H1 (cell line): Measurements from ENCODE around the gene RAB21. TPM values are rescaled to one million over a fixed set of nuclear protein-coding genes. Genes with fewer than 3 reads are reported as not detected.

Experiments used
- CTCF ChIA-PET: fragments of 300-600 bp; sonication (Branson Sonifier 250); formaldehyde crosslinking; loops from one replicate; lab custom pipeline; 2021; ENCODE audit not compliant: partially characterized antibody; lab: Charles Lee
- POLR2A ChIA-PET: fragments of 300-600 bp; sonication (Branson Sonifier 250); formaldehyde crosslinking; loops from one replicate; lab custom pipeline; 2021; ENCODE audit warnings: inconsistent platforms; ENCODE audit not compliant: partially characterized antibody; lab: Charles Lee
- DNase-seq, 2 experiments: peaks; one replicate each; pipeline versions ENCODE4 v3.0.0 to v3.0.0-alpha.2; 2010 to 2022; ENCODE audit warnings: low spot score in 2 of 2, low read depth in 1 of 2, mixed read lengths in 1 of 2
- FAIRE-seq: peaks from 2 replicates; lab custom pipeline; 2011; peaks lifted over from hg19 to GRCh38; lab: Jason Lieb, UNC
- H2AFZ ChIP-seq: 2 replicates; pipeline ENCODE4 v1.8.1; 2012; ENCODE audit warnings: low read length, inconsistent platforms
- H2AK5ac ChIP-seq: 2 replicates; pipeline ENCODE4 v1.6.1; 2013; ENCODE audit warnings: low read depth, low read length
- H2BK120ac ChIP-seq: replicated peaks from 2 replicates; pipeline ENCODE3; 2013; ENCODE audit warnings: low read depth, low read length, inconsistent platforms
- H2BK12ac ChIP-seq: 2 replicates; pipeline ENCODE4 v1.6.1; 2013; ENCODE audit warnings: low read depth, low read length
- H2BK15ac ChIP-seq: 2 replicates; pipeline ENCODE4 v1.6.1; 2013; ENCODE audit warnings: low read length
- H2BK20ac ChIP-seq: 2 replicates; pipeline ENCODE4 v1.6.1; 2013; ENCODE audit warnings: low read length
- H2BK5ac ChIP-seq: 2 replicates; pipeline ENCODE4 v1.6.1; 2013; ENCODE audit warnings: low read depth, low read length
- H3K14ac ChIP-seq: 2 replicates; pipeline ENCODE4 v1.6.1; 2013; ENCODE audit warnings: inconsistent platforms; ENCODE audit not compliant: insufficient read length
- H3K18ac ChIP-seq: 2 replicates; pipeline ENCODE4 v1.6.1; 2013; ENCODE audit warnings: low read length; ENCODE audit errors: extremely low read depth
- H3K23ac ChIP-seq: 2 replicates; pipeline ENCODE4 v1.6.1; 2013; ENCODE audit warnings: inconsistent platforms; ENCODE audit not compliant: insufficient read length
- H3K23me2 ChIP-seq: 2 replicates; pipeline ENCODE4 v1.6.1; 2013; ENCODE audit warnings: low read depth, low read length
- H3K27ac ChIP-seq: 2 replicates; pipeline ENCODE4 v1.6.1; 2011; ENCODE audit warnings: low read depth, low read length, inconsistent platforms
- H3K27me3 ChIP-seq, 4 experiments: replicated peaks in 1 of 4; 1 replicate in 1 of 4; 2 replicates in 3 of 4; pipeline versions ENCODE4 v1.6.1 to v1.8.1; 2011 to 2013; ENCODE audit warnings: low read length in 3 of 4, mild to moderate bottlenecking in 3 of 4, inconsistent platforms in 2 of 4, mixed read lengths in 2 of 4, moderate library complexity in 1 of 4; ENCODE audit not compliant: control insufficient read depth in 3 of 4, insufficient read depth in 3 of 4; ENCODE audit errors: extremely low read depth in 1 of 4
- H3K36me3 ChIP-seq, 4 experiments: 2 replicates each; pipeline versions ENCODE4 v1.6.1 to v1.8.1; 2011 to 2013; ENCODE audit warnings: mild to moderate bottlenecking in 4 of 4, low read length in 3 of 4, moderate library complexity in 2 of 4, control low read depth in 1 of 4, inconsistent platforms in 1 of 4; ENCODE audit not compliant: insufficient read depth in 4 of 4, control insufficient read depth in 2 of 4
- H3K4ac ChIP-seq: replicated peaks from 2 replicates; pipeline ENCODE3; 2013; ENCODE audit warnings: low read length, low read depth, mixed read lengths, inconsistent platforms; ENCODE audit not compliant: insufficient read length
- H3K4me1 ChIP-seq, 4 experiments: replicated peaks in 1 of 4; 1 replicate in 1 of 4; 2 replicates in 3 of 4; pipeline versions ENCODE4 v1.6.1 to v1.8.1; 2011 to 2013; ENCODE audit warnings: low read length in 3 of 4, inconsistent platforms in 2 of 4, mixed read lengths in 1 of 4; ENCODE audit not compliant: insufficient read depth in 4 of 4, control insufficient read depth in 3 of 4
- H3K4me2 ChIP-seq, 2 experiments: 2 replicates each; pipeline versions ENCODE4 v1.6.1 to v1.8.1; 2011 to 2013; ENCODE audit warnings: low read depth in 2 of 2, low read length in 2 of 2, control low read depth in 1 of 2, inconsistent platforms in 1 of 2, mild to moderate bottlenecking in 1 of 2; ENCODE audit not compliant: insufficient read depth in 1 of 2
- H3K4me3 ChIP-seq, 4 experiments: fragments of 200-600, 300-600 bp in 1 of 4; sonication (generic), shearing (Covaris generic), sonication (Bioruptor Twin) in 1 of 4; 2 replicates each; pipeline versions ENCODE4 v1.5.1 to v1.8.1; 2011 to 2016; ENCODE audit warnings: low read length in 4 of 4, low read depth in 3 of 4, control low read depth in 2 of 4, inconsistent platforms in 2 of 4, mild to moderate bottlenecking in 2 of 4, mixed read lengths in 1 of 4, moderate library complexity in 1 of 4; ENCODE audit not compliant: insufficient read depth in 2 of 4; ENCODE audit errors: extremely low read depth in 1 of 4
- H3K56ac ChIP-seq: replicated peaks from 2 replicates; pipeline ENCODE3; 2013; ENCODE audit warnings: low read depth, mild to moderate bottlenecking, mixed read lengths, low read length, inconsistent platforms; ENCODE audit not compliant: insufficient read length
- H3K79me1 ChIP-seq: 2 replicates; pipeline ENCODE4 v1.6.1; 2013; ENCODE audit warnings: low read depth, low read length, control low read depth
- H3K79me2 ChIP-seq, 2 experiments: 2 replicates each; pipeline versions ENCODE4 v1.6.1 to v1.8.1; 2012 to 2013; ENCODE audit warnings: low read length in 2 of 2, mild to moderate bottlenecking in 2 of 2, inconsistent platforms in 1 of 2; ENCODE audit not compliant: insufficient read depth in 2 of 2, control insufficient read depth in 1 of 2
- H3K9ac ChIP-seq, 4 experiments: replicated peaks in 1 of 4; 1 replicate in 1 of 4; 2 replicates in 3 of 4; pipeline versions ENCODE4 v1.6.1 to v1.8.1; 2011 to 2013; ENCODE audit warnings: low read depth in 3 of 4, low read length in 3 of 4, control low read depth in 2 of 4, mild to moderate bottlenecking in 2 of 4, moderate library complexity in 2 of 4, inconsistent platforms in 1 of 4; ENCODE audit errors: extremely low read depth in 1 of 4
- H3K9me3 ChIP-seq, 2 experiments: 2 replicates each; pipeline versions ENCODE4 v1.6.1 to v1.8.1; 2012 to 2013; ENCODE audit warnings: mild to moderate bottlenecking in 2 of 2, moderate library complexity in 2 of 2, control low read depth in 1 of 2, inconsistent platforms in 1 of 2, low read depth in 1 of 2, low read length in 1 of 2, mixed read lengths in 1 of 2; ENCODE audit not compliant: insufficient read depth in 2 of 2
- H4K20me1 ChIP-seq, 2 experiments: replicated peaks in 1 of 2; 2 replicates each; pipeline versions ENCODE3 to v1.8.1; 2011 to 2013; ENCODE audit warnings: inconsistent platforms in 2 of 2, low read length in 2 of 2, mild to moderate bottlenecking in 1 of 2; ENCODE audit not compliant: insufficient read depth in 2 of 2, control insufficient read depth in 1 of 2
- H4K5ac ChIP-seq: 2 replicates; pipeline ENCODE4 v1.6.1; 2013; ENCODE audit warnings: low read length, low read depth, mixed read lengths, inconsistent platforms; ENCODE audit not compliant: insufficient read length
- H4K8ac ChIP-seq: 2 replicates; pipeline ENCODE4 v1.8.0; 2013; ENCODE audit warnings: mild to moderate bottlenecking, moderate library complexity, low read length, inconsistent platforms; ENCODE audit not compliant: insufficient read depth; ENCODE audit errors: extremely low read depth
- H4K91ac ChIP-seq: replicated peaks from 2 replicates; pipeline ENCODE3; 2013; ENCODE audit warnings: low read length, mixed read lengths, inconsistent platforms; ENCODE audit not compliant: insufficient read length
- ASH2L ChIP-seq: fragments of 200-600, 300-600 bp; sonication (generic); IDR thresholded peaks from one replicate; pipeline ENCODE4 v1.7.1; 2017; ENCODE audit warnings: low read length
- BACH1 ChIP-seq: IDR thresholded peaks from 2 replicates; pipeline ENCODE4 v1.6.1; 2012; ENCODE audit warnings: low read length, improper control_type of control experiment
- CEBPB ChIP-seq: IDR thresholded peaks from 2 replicates; pipeline ENCODE4 v1.6.1; 2012; ENCODE audit warnings: low read depth, low read length
- CHD1 ChIP-seq: IDR thresholded peaks from 2 replicates; pipeline ENCODE4 v1.6.1; 2012; ENCODE audit warnings: low read depth, low read length, improper control_type of control experiment
- CHD2 ChIP-seq: IDR thresholded peaks from 2 replicates; pipeline ENCODE4 v1.6.1; 2012; ENCODE audit warnings: low read length, improper control_type of control experiment
- CREB1 ChIP-seq: IDR thresholded peaks from 2 replicates; pipeline ENCODE4 v1.6.1; 2012; ENCODE audit warnings: inconsistent platforms
- EZH2 ChIP-seq: fragments of 200-600 bp; sonication (generic); IDR thresholded peaks from 2 replicates; pipeline ENCODE4 v1.7.1; 2012; ENCODE audit warnings: low read depth, mild to moderate bottlenecking, moderate library complexity, low read length, inconsistent platforms; ENCODE audit not compliant: severe bottlenecking
- KDM1A ChIP-seq: fragments of 200-600, 300-600 bp; sonication (generic); IDR thresholded peaks from 2 replicates; pipeline ENCODE4 v1.7.1; 2016; ENCODE audit warnings: mild to moderate bottlenecking, low read length, borderline replicate concordance
- KDM4A ChIP-seq: IDR thresholded peaks from one replicate; pipeline ENCODE4 v1.7.1; 2012; ENCODE audit warnings: low read depth, mild to moderate bottlenecking, moderate library complexity, low read length, inconsistent platforms; ENCODE audit not compliant: severe bottlenecking
- NANOG ChIP-seq: IDR thresholded peaks from 2 replicates; pipeline ENCODE4 v1.6.1; 2011; ENCODE audit warnings: low read length, low read depth, mild to moderate bottlenecking, inconsistent platforms; ENCODE audit not compliant: insufficient read depth, poor library complexity, severe bottlenecking
- NRF1 ChIP-seq: IDR thresholded peaks from 2 replicates; pipeline ENCODE4 v1.6.1; 2011; ENCODE audit warnings: mild to moderate bottlenecking, low read depth, low read length, improper control_type of control experiment
- RAD21 ChIP-seq, 2 experiments: IDR thresholded peaks in 1 of 2; conservative IDR thresholded peaks in 1 of 2; 2 replicates each; pipeline ENCODE4 v1.6.1; 2011; ENCODE audit warnings: low read depth in 2 of 2, low read length in 2 of 2, improper control_type of control experiment in 1 of 2, inconsistent platforms in 1 of 2, mild to moderate bottlenecking in 1 of 2, moderate library complexity in 1 of 2
- RFX5 ChIP-seq: IDR thresholded peaks from 2 replicates; pipeline ENCODE4 v1.6.1; 2011; ENCODE audit warnings: low read depth, low read length, improper control_type of control experiment, borderline replicate concordance
- SIRT6 ChIP-seq: IDR thresholded peaks from one replicate; pipeline ENCODE4 v1.7.1; 2012; ENCODE audit warnings: low read length, inconsistent platforms
- SP2 ChIP-seq: IDR thresholded peaks from 2 replicates; pipeline ENCODE4 v1.6.1; 2012; ENCODE audit warnings: mild to moderate bottlenecking, low read length, inconsistent platforms
- SP4 ChIP-seq: IDR thresholded peaks from 2 replicates; pipeline ENCODE4 v1.6.1; 2012; ENCODE audit warnings: low read length, inconsistent platforms
- WGBS, 2 experiments: shearing (Covaris generic) in 1 of 2; methylation state at CpG; one replicate each; pipeline versions ENCODE4 v1.1.6 to v1.1.7; 2013 to 2015; ENCODE audit warnings: low lambda C conversion rate in 2 of 2, mixed read lengths in 2 of 2, inconsistent platforms in 1 of 2, low coverage in 1 of 2, missing lambda C conversion rate in 1 of 2; ENCODE audit not compliant: insufficient replicate concordance in 2 of 2, insufficient coverage in 1 of 2, insufficient read length in 1 of 2; ENCODE audit errors: extremely low coverage in 1 of 2, missing lambda C conversion rate in 1 of 2; 5-methylcytosine and 5-hydroxymethylcytosine counted together
- polyA plus RNA-seq, 7 experiments: library from polyadenylated mRNA; depleted of rRNA in 3 of 7; stranded (reverse) in 5 of 7; unstranded in 2 of 7; fragments of >200 nt in 5 of 7; fragments of 200-250 nt in 2 of 7; gene quantifications; 1 replicate in 5 of 7; 2 replicates in 1 of 7; 4 replicates in 1 of 7; pipeline versions ENCODE4 v1.2.1 to v1.2.3, GENCODE V29; 2011 to 2013; ENCODE audit warnings: missing spikeins in 2 of 7, mixed read lengths in 2 of 7
- total RNA-seq: library from RNA; stranded (reverse); fragmentation: NEBNext Ultra II Directional; extraction: Animal tissue kit (Norgen Biotek cat#: 25700); gene quantifications from 2 replicates; pipeline ENCODE4 v1.2.1, GENCODE V29; 2021

Gene RAB21
- total and polyA plus RNA-seq, 2 of the 8 experiments (the other 6 are each of a cell fraction or from before 2014, with no cell fraction given), result 1.2 to 47.2 TPM

- Histone ChIP-seq H3K23me2 (no peaks in the 10 kb centered on the region), H3K56ac (no peak overlapping the region), H3K27me3 (no peaks in the 10 kb centered on the region; a peak in 1 of 7 replicates), H3K27ac (no peak overlapping the region), H2BK15ac (no peak overlapping the region), H3K79me1 (no peaks in the 10 kb centered on the region), H4K20me1 (no peaks in the 10 kb centered on the region), H2BK12ac (no peak overlapping the region), H2AK5ac (no peak overlapping the region), H3K36me3 (no peaks in the 10 kb centered on the region), H2BK120ac (no peak overlapping the region), H3K14ac (no peak overlapping the region), H3K4me1 (peaks cover 0 to 2% (median 0%) of the 10 kb centered on the region in 4 experiments; a peak in 2 of 7 replicates), H3K79me2 (no peaks in the 10 kb centered on the region), H3K4me3 (no peak overlapping the region), H4K5ac (no peak overlapping the region), H3K18ac (no peak overlapping the region), H4K8ac (no peak overlapping the region), H2BK5ac (no peak overlapping the region), H3K9me3 (no peaks in the 10 kb centered on the region), H3K4me2 (peak overlapping the region; percentile 7 to 30; a peak in 1 of 4 replicates), H3K23ac (no peak overlapping the region), H2BK20ac (no peak overlapping the region), H3K4ac (no peak overlapping the region), H2AFZ (peak overlapping the region; percentile 92; the same call in 1 of the 2 replicates), H3K9ac (no peak overlapping the region), H4K91ac (no peak overlapping the region)
- DNase-seq (peak; percentile 39 to 69), FAIRE-seq (no peak)
- ChIA-PET CTCF (interaction anchor here (0.8 kb wide), 1 partner anchor 24 kb away, joined by 4 read pairs; no protein-coding TSS in a partner anchor), POLR2A (no interaction called here)
- WGBS, 2 experiments, result 35% methylated on average over 6 of the region's 6 CpGs; no CpG with 5 or more reads in 1 of the 2 experiments
- no peak for TF ChIP-seq CEBPB
- TF ChIP-seq CHD2, result 0 out of 2 replicates have a peak, but pooled peaks have one; percentile 32
- no peak for TF ChIP-seq ASH2L
- peak; percentile 32; the same call in 1 of the 2 replicates for TF ChIP-seq SP2
- TF ChIP-seq NANOG, result no peak
- TF ChIP-seq SIRT6, result no peak
- TF ChIP-seq SP4, result no peak
- no peak for TF ChIP-seq NRF1
- no peak for TF ChIP-seq CREB1
- TF ChIP-seq EZH2, result no peak
- no peak for TF ChIP-seq CHD1
- TF ChIP-seq BACH1, result no peak
- TF ChIP-seq KDM4A, result no peak
- no peak for TF ChIP-seq RAD21 (IDR thresholded peaks at IDR 0.05 in 1 of 2, conservative IDR thresholded peaks at IDR 0.05 in 1 of 2; ENCODE audit: low read depth in 2 of 2, low read length in 2 of 2)
- TF ChIP-seq RFX5, result no peak
- no peak for TF ChIP-seq KDM1A
Measured at GRCh38 chr12:71804505-71804904, 49.8 kb downstream of the RAB21 start.
